ENCODE results near the gene JARID2. TPM values are rescaled to one million over a fixed set of nuclear protein-coding genes. Genes with fewer than 3 reads are reported as not detected.
A peak's percentile ranks its signal among the peaks of the same experiment; 100 is the strongest.

Gene JARID2
- total RNA-seq, 1 experiment from 2014 or later: 6.0 TPM

GRCh38 chr6:15444081-15444731 is 198.3 kb downstream of the JARID2 start:
- Histone ChIP-seq H3K4me3 (ENCODE audit: low read depth in 2 of 2, low read length in 2 of 2) (no peak overlapping the region), H3K27ac (ENCODE audit: low read length) (no peak overlapping the region), H3K27me3 (ENCODE audit: control insufficient read depth, insufficient read depth, low read length) (no peaks in the 10 kb centered on the region), H3K9me3 (ENCODE audit: control insufficient read depth, insufficient read depth, low read depth, low read length) (no peaks in the 10 kb centered on the region), H3K4me1 (ENCODE audit: control insufficient read depth, insufficient read depth, low read length) (peaks cover 9% of the 10 kb centered on the region; the same call in 1 of the 2 replicates), H3K36me3 (ENCODE audit: control insufficient read depth, insufficient read depth, low read length) (no peaks in the 10 kb centered on the region)
- BruUV-seq (replicated peaks): no TSS peak
- TF ChIP-seq REST (IDR thresholded peaks at IDR 0.05; ENCODE audit: insufficient read depth in 1 of 2, low read depth in 2 of 2, low read length in 1 of 2) (no peak), TCF7L2 (IDR thresholded peaks at IDR 0.05; ENCODE audit: low read depth, low read length) (no peak), SIN3A (IDR thresholded peaks at IDR 0.05; ENCODE audit: borderline replicate concordance, insufficient read depth, low read depth, low read length) (no peak), CTCF (IDR thresholded peaks at IDR 0.05) (no peak), POLR2AphosphoS5 (IDR thresholded peaks at IDR 0.05; ENCODE audit: low read depth, low read length) (no peak)
- CTCF ChIA-PET: interaction anchor here (0.6 kb wide), 3 partner anchors 358 to 1123 kb away, joined by 3 to 9 read pairs (median 7); no protein-coding TSS in a partner anchor
- ATAC-seq (no peak), DNase-seq (ENCODE audit: low read depth, low spot score) (no peak)
- in situ Hi-C loops (cut with HindIII; ENCODE audit: low pct_unique_long_range_greater_than_20kb, low sequenced_read_pairs) (no loop called here), intact Hi-C loops (cut with micrococcal nuclease; ENCODE audit: unreplicated experiment) (no loop called here)
- POLR2A ChIA-PET: no interaction called here

GRCh38 chr6:15444881-15445280 is 199.0 kb downstream of the JARID2 start:
- TF ChIP-seq CTCF (IDR thresholded peaks at IDR 0.05): peak; percentile 34
- no peak for TF ChIP-seq SIN3A (IDR thresholded peaks at IDR 0.05; ENCODE audit: borderline replicate concordance, insufficient read depth, low read depth, low read length)
- Histone ChIP-seq H3K9me3 (ENCODE audit: control insufficient read depth, insufficient read depth, low read depth, low read length) (no peaks in the 10 kb centered on the region), H3K36me3 (ENCODE audit: control insufficient read depth, insufficient read depth, low read length) (no peaks in the 10 kb centered on the region), H3K4me1 (ENCODE audit: control insufficient read depth, insufficient read depth, low read length) (peaks cover 9% of the 10 kb centered on the region; the same call in 1 of the 2 replicates), H3K4me3 (ENCODE audit: low read depth in 2 of 2, low read length in 2 of 2) (no peak overlapping the region), H3K27me3 (ENCODE audit: control insufficient read depth, insufficient read depth, low read length) (no peaks in the 10 kb centered on the region), H3K27ac (ENCODE audit: low read length) (no peak overlapping the region)
- intact Hi-C loops (cut with micrococcal nuclease; ENCODE audit: unreplicated experiment): no loop called here
- no peak for DNase-seq (ENCODE audit: low read depth, low spot score)
- ChIA-PET CTCF (interaction anchor here (0.5 to 0.6 kb wide), 4 partner anchors 359 to 1124 kb away, joined by 3 to 9 read pairs (median 5); no protein-coding TSS in a partner anchor), POLR2A (no interaction called here)
- in situ Hi-C loops (cut with HindIII; ENCODE audit: low pct_unique_long_range_greater_than_20kb, low sequenced_read_pairs): no loop called here
- ATAC-seq: 0 out of 2 replicates have a peak, but pooled peaks have one; percentile 53
- no TSS peak for BruUV-seq (replicated peaks)
